Left cardiac atrium (tissue), 4 donors: ENCODE measurements around the gene ZP1. TPM values are rescaled to one million over a fixed set of nuclear protein-coding genes. Genes with fewer than 3 reads are reported as not detected.

Experiments
- ATAC-seq, 2 donors: fragments of 200-7000 bp; cut with Tn5 transposase; one replicate each; pipeline ENCODE4 v1.9.1; 2020; ENCODE audit warnings: mild to moderate bottlenecking in 2 of 2, moderate library complexity in 2 of 2
- DNase-seq: peaks from one replicate; pipeline ENCODE4 v3.0.0-alpha.2; 2020
- intact Hi-C, 2 donors: fragments of 100-400 bp; cut with DNase I; formaldehyde crosslinking; loops; one replicate each; pipeline versions ENCODE4 v1.14.1 to v1.15.1; 2022 to 2023
- total RNA-seq, 2 donors: library from RNA; stranded (reverse); fragmentation: NEBNext Ultra II Directional; extraction: Animal tissue kit (Norgen Biotek cat#: 25700); gene quantifications; one replicate each; pipeline ENCODE4 v1.2.1, GENCODE V29; 2021
- donor health status: DM: no; HTN: yes; CAD: no.
- donor health status: DM: no; HTN: yes; CAD: no; lungs with severe emphysema.
- donor health status: DM: yes; HTN: yes; CAD: no.
- donor health status: Dilated cardiomyopathy.

Gene ZP1
- total RNA-seq, 2 donors from 2014 or later, result not detected

DNA sequence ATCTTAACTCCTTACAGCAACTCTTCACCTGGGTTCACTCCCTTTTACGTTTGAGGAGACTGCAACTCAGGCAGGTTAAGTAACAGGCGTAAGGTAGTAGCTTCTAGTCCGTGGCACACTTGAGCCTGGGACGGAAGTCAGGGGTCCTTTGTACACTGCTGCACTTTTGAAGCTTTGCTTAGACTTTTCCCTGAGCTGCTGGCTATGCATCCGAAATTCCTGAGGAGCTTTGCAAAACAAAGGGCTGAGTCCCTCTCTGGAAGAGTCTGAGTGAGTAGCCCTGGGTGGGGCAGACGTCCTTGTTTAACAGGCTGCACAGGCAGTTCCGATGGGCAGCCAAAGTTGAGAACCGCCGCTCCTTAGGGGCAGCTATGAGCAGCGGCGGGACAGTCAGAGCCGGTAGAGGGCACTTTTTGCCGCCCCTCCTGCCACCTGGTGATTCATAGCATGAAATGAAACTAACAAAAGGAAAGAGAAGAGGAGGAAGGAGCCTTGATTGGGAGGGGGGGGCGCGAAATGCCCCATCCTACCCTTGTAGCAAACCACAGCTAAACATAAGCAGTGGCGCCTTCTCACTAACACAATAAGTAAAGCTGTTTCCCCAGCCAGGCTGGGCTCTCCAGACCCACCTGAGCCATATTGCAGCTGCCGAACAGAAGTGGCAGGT, 48.0 kb downstream of the ZP1 start:
- intact Hi-C loops, result no loop called here
- peak; percentile 33 to 55 for ATAC-seq
- peak; percentile 72 for DNase-seq

DNA sequence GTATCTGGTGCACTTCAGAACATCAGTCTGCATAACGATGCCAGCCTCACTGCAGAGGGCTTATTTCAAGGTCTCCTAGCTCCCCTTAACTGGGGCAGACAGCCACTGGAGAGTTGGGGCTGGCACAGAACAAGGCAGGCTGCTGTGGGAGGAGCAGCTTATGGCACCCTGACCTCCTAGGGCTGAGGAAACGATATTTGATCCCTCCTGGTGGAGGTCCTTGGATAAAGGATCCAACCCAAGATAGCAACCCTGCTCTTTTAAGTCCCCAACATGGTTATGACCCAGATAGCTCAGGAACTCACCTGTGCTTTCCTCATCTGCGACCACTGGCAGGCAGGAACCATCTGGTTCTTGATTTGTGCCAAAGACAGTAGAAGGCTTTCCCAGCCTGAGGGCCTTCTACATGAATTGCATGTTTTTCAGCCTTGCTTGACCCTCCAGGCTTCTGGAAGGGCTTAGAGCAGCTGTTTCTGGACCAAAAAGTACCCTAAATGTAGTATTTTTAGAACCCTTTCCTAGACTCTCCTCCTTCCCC, 49.4 kb downstream of the ZP1 start:
- intact Hi-C loops, result no loop called here
- no peak for DNase-seq
- ATAC-seq, result no peak

- intact Hi-C loops, result no loop called here
- ATAC-seq (no peak), DNase-seq (no peak)
Measured at GRCh38 chr11:60917267-60917666, 49.9 kb downstream of the ZP1 start.

DNA sequence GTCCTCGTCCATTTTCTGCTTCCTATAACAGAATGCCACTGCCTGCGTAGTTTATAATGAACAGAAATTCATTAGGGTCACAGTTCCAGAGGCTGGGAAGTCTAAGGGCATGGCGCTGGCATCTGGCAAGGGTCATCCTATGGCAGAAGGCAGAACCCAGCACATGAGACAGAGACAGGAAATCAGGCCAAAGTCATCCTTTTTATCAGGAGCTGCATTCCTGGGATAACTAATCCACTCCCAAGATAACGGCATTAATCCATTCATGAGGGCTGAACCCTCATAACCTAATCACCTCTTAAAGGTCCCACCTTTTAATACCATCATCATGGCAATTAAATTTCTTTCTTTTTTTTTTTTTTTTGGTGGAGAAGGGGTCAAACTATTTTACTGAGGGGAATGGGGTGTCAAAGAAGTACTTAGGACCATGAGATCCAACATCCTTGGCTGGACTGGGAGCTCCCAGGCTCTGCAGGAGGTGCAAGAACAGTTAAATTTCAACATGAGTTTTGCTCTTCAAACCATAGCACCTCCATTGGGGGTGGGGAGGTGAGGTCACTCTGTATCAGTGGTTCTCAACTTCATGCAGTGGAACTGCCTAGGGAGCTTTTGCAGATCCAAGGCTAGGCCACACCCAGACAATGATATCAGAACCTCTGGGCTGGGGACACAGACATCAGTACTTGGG, 51.1 kb downstream of the ZP1 start:
- intact Hi-C loops, result no loop called here
- no peak for DNase-seq
- no peak for ATAC-seq

- intact Hi-C loops, result no loop called here
- DNase-seq (no peak), ATAC-seq (no peak)
Measured at GRCh38 chr11:60918939-60919265, 51.6 kb downstream of the ZP1 start.

GRCh38 chr11:60919320-60919719, 52.0 kb downstream of the ZP1 start:
- no peak for DNase-seq
- intact Hi-C loops, result no loop called here
- no peak for ATAC-seq

DNA sequence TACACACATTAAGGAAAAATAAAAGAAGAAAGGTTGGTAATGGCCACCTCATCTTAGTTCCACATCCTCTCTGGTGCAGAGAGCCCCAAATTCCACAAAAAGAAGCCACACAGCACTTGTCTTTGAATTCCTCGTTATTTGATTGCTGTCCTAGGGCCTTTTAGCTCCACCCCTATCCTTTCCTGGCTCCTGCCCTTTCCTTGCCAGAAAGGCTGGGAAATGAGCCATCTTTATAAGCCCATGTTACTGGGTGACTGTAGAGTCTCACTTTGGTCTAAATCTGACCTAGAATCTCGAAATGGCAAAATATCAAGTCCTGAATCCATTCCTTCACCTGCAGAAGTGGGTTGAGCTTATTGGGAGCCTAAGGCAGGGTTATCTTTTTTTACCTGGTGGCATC, 52.6 kb downstream of the ZP1 start:
- DNase-seq (no peak), ATAC-seq (no peak)
- intact Hi-C loops, result no loop called here

GRCh38 chr11:60921259-60921658, 53.9 kb downstream of the ZP1 start:
- DNase-seq (no peak), ATAC-seq (no peak)
- intact Hi-C loops, result no loop called here

- no peak for ATAC-seq
- DNase-seq, result no peak
- intact Hi-C loops, result no loop called here
Measured at GRCh38 chr11:60921777-60922335, 54.5 kb downstream of the ZP1 start.

DNA sequence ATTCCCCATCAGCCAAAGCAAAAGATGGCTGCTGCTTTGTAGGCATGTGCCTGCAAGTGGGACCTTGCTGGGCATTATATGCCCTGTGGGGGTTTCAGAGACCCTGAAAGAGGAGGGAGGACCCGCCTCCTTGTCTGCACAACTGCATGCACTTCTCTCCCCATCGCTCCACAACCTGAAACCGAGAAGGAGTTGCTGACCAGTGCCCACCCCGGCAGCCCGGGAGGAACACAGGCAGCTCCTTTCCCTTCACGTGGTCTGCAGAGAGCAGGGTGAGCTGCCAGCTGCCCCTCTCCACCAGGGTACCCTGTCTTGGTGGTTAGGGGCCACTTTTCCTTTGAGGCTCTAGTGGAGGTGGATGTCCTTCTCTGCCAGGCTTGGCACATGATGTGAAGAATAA, 55.6 kb downstream of the ZP1 start:
- no peak for ATAC-seq
- DNase-seq, result no peak
- intact Hi-C loops, result no loop called here

GRCh38 chr11:60923326-60923725, 56.0 kb downstream of the ZP1 start:
- ATAC-seq (no peak), DNase-seq (no peak)
- intact Hi-C loops, result no loop called here

DNA sequence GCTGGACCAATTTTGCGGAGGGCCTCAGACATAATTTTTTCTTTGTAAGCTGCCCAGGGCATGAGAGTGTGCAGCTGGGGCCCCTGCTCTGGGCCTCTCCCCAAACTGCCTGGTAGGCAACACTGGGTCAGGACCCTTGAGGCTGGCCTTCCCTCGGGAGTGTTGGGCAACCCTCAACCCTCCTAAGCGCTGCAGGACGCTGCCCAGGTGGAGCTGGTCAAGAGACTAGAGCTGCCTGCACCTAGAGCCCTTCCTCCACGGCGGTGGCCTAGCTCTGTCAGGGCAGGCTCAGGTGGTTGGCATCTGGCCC, 56.4 kb downstream of the ZP1 start:
- DNase-seq (no peak), ATAC-seq (peak in 1 of 2 donors; percentile 11)
- intact Hi-C loops, result no loop called here

DNA sequence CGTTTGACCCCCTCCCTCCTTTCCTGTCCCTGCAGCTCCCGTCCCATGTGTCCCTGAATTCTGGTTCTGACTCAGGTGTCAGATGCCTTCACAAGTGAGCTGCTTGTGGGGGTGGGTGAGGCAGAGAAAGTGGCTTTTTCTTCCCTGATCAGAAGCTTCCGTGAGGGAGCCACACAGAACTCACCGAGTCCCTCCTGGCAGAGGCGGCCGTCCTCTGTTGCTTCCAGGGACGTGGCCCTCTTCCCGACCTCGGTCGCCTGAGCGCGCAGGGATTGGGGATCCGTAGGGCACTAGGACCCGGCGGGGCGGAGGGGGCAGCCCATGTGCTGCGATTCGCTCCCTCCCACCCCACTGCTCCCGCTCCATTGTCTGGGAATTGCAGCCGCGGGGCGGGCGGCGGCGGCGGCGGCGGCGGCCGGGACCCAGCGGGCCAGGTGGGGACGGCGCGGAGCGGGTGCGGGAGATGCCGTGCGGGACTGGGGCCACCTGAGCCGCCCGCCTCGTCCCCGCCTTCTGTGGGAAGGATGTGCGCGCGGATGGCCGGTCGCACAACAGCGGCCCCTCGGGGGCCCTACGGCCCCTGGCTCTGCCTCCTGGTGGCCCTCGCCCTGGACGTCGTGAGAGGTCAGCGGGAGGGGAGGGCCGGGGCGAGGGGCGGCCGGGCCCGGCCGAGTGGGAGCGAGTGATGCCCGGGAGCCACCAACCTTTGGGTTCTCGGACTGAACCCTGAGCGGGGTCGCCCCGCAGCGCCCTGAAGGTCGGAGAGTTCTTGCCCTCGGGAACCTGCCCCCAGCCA, 57.0 kb downstream of the ZP1 start, which contains the start of gene TMEM132A:
Gene TMEM132A (plus strand): TSS at position 351 of the 796 bp plus-strand sequence. CDS start 174 bp downstream, at position 525.
- DNase-seq, result peak; percentile 85
- intact Hi-C loops, result no loop called here
- peak; percentile 89 to 90 for ATAC-seq

Other genes with a start within 250 kb of the ZP1 start
- gene MS4A8, start 167.9 kb upstream of the ZP1 start, total RNA-seq, result not detected
- gene MS4A18, start 142.8 kb upstream of the ZP1 start, total RNA-seq, result not detected
- not detected for gene MS4A15, start 110.7 kb upstream of the ZP1 start, total RNA-seq
- not detected for gene MS4A10, start 82.2 kb upstream of the ZP1 start, total RNA-seq
- gene CCDC86, start 25.4 kb upstream of the ZP1 start, total RNA-seq, result 10 to 100 TPM in 1 of 2 donors, 1 to 10 TPM in 1; 8.7 to 19.2 TPM
- gene PTGDR2, start 11.6 kb upstream of the ZP1 start, total RNA-seq, result under 1 TPM in 1 of 2 donors, not detected in 1; 0.27 TPM
- gene PRPF19, start 39.0 kb downstream of the ZP1 start, total RNA-seq, result 10 to 100 TPM; 40.3 to 42.3 TPM
- 100 to 1,000 TPM in 1 of 2 donors, 10 to 100 TPM in 1; 98.1 to 109 TPM for gene TMEM109, start 46.6 kb downstream of the ZP1 start, total RNA-seq
- 1 to 10 TPM; 5.1 to 9.7 TPM for gene TMEM132A, start 56.9 kb downstream of the ZP1 start, total RNA-seq
- gene SLC15A3, start 84.6 kb downstream of the ZP1 start, total RNA-seq, result 10 to 100 TPM; 24.8 to 30.6 TPM
- gene CD6, start 104.1 kb downstream of the ZP1 start, total RNA-seq, result 1 to 10 TPM in 1 of 2 donors, under 1 TPM in 1; 0.65 to 1.2 TPM
- gene CD5, start 234.9 kb downstream of the ZP1 start, total RNA-seq, result under 1 TPM; 0.37 to 0.94 TPM